GM18511 (cell line): ENCODE measurements around the gene PPARA.
"Not testable (repeated sequence)": the region's sequence is repeated elsewhere in the genome, so short reads cannot be mapped to it uniquely, and the experiment has no call there.

Source experiments
- ATAC-seq: cut with Tn5 transposase; IDR thresholded peaks from one replicate; pipeline ENCODE4 v1.9.1; 2021; ENCODE audit warnings: mild to moderate bottlenecking, moderate library complexity; ENCODE audit not compliant: unreplicated experiment

PPARA gene

GRCh38 chr22:46165977-46166376 is 15.7 kb downstream of the PPARA start:
- ATAC-seq = no peak

- no peak for ATAC-seq
Measured at GRCh38 chr22:46169628-46170027, 19.3 kb downstream of the PPARA start.

- no peak for ATAC-seq
Measured at GRCh38 chr22:46171940-46172339, 21.6 kb downstream of the PPARA start.

- no peak for ATAC-seq
Measured at GRCh38 chr22:46172522-46173110, 22.3 kb downstream of the PPARA start.

GRCh38 chr22:46173152-46173551 is 22.8 kb downstream of the PPARA start:
- ATAC-seq = no peak

- no peak for ATAC-seq
Measured at GRCh38 chr22:46175631-46176030, 25.3 kb downstream of the PPARA start.

- ATAC-seq = no peak
Measured at GRCh38 chr22:46176508-46177003, 26.2 kb downstream of the PPARA start.

GRCh38 chr22:46178755-46179505 is 28.6 kb downstream of the PPARA start:
- ATAC-seq = no peak

- ATAC-seq = no peak
Measured at GRCh38 chr22:46179748-46180147, 29.4 kb downstream of the PPARA start.

- ATAC-seq = no peak
Measured at GRCh38 chr22:46180370-46181137, 30.2 kb downstream of the PPARA start.

GRCh38 chr22:46183733-46184132 is 33.4 kb downstream of the PPARA start:
- no peak for ATAC-seq

GRCh38 chr22:46185283-46185682 is 35.0 kb downstream of the PPARA start:
- ATAC-seq = no peak

GRCh38 chr22:46187862-46188261 is 37.5 kb downstream of the PPARA start:
- no peak for ATAC-seq

- no peak for ATAC-seq
Measured at GRCh38 chr22:46192210-46192993, 42.1 kb downstream of the PPARA start.

- no peak for ATAC-seq
Measured at GRCh38 chr22:46193898-46194310, 43.6 kb downstream of the PPARA start.

GRCh38 chr22:46195487-46196165 is 45.3 kb downstream of the PPARA start:
- ATAC-seq = no peak

GRCh38 chr22:46196278-46196677 is 46.0 kb downstream of the PPARA start:
- no peak for ATAC-seq

- no peak for ATAC-seq
Measured at GRCh38 chr22:46198274-46198673, 47.9 kb downstream of the PPARA start.

GRCh38 chr22:46198806-46199205 is 48.5 kb downstream of the PPARA start:
- ATAC-seq = not testable (repeated sequence)

GRCh38 chr22:46201059-46201757 is 50.9 kb downstream of the PPARA start:
- ATAC-seq = no peak
